ENCODE results near the gene ENTR1.
A peak's percentile ranks its signal among the peaks of the same experiment; 100 is the strongest.
"Not testable (repeated sequence)": the region's sequence is repeated elsewhere in the genome, so short reads cannot be mapped to it uniquely, and the experiment has no call there.

Gene ENTR1

GRCh38 chr9:136429075-136429628 lies 18.7 kb upstream of the ENTR1 start (continued):
- no peak for TF ChIP-seq AEBP2 (tag by site-specific recombination; IDR thresholded peaks at IDR 0.05; ENCODE audit: borderline replicate concordance)
- TF ChIP-seq ZNF174 (tag by site-specific recombination; IDR thresholded peaks at IDR 0.05), result no peak
- TF ChIP-seq ZNF398 (tag by site-specific recombination; IDR thresholded peaks at IDR 0.05), result no peak
- TF ChIP-seq SP3 (tag by site-specific recombination; IDR thresholded peaks at IDR 0.05), result no peak

- CTCF ChIA-PET, result no interaction called here
- H3K36me3 ChIP-seq (ENCODE audit: control insufficient read depth in 2 of 2, insufficient read depth in 1 of 2, low read length in 2 of 2), result peaks cover 0 to 60% of the 10 kb centered on the region in 2 experiments; a peak in 2 of 3 replicates
- no peak for TF ChIP-seq ZNF558 (tag by site-specific recombination; IDR thresholded peaks at IDR 0.05)
- no peak for TF ChIP-seq ZNF837 (tag by site-specific recombination; IDR thresholded peaks at IDR 0.05)
- no peak for TF ChIP-seq REST (tag by site-specific recombination; IDR thresholded peaks at IDR 0.05)
- no peak for TF ChIP-seq ZBTB10 (tag by site-specific recombination; IDR thresholded peaks at IDR 0.05)
- no peak for TF ChIP-seq PRDM6 (tag by site-specific recombination; IDR thresholded peaks at IDR 0.05)
- H3K27ac ChIP-seq (ENCODE audit: extremely low read depth, low read depth, low read length), result no peak overlapping the region
- no peaks in the 10 kb centered on the region for H3K9me3 ChIP-seq (ENCODE audit: control insufficient read depth, insufficient read depth, low read depth, low read length)
- no peak overlapping the region for H3K4me3 ChIP-seq (ENCODE audit: low read depth, low read length)
- POLR2A ChIA-PET, result interaction anchor here (1.5 to 2.4 kb wide), 3 partner anchors 10 to 64 kb away, joined by 4 to 10 read pairs (median 5); no protein-coding TSS in a partner anchor
- H3K4me1 ChIP-seq (ENCODE audit: control insufficient read depth, insufficient read depth, low read length), result no peaks in the 10 kb centered on the region
These were observed 16.4 kb upstream of the ENTR1 start for GRCh38 chr9:136426787-136427186.

GRCh38 chr9:136425367-136425766 lies 15.0 kb upstream of the ENTR1 start:
- ChIA-PET POLR2A (interaction anchor here (0.7 to 2.5 kb wide), 7 partner anchors 10 to 24 kb away, joined by 3 to 15 read pairs (median 6); partner anchors contain the start of genes ENTR1 and PMPCA), CTCF (interaction anchor here (0.7 to 2.0 kb wide), 4 partner anchors 15 to 277 kb away, joined by 3 to 5 read pairs (median 4); partner anchors contain the start of genes DNLZ and INPP5E)
- not testable (repeated sequence) for H3K4me3 ChIP-seq (ENCODE audit: low read depth, low read length); H3K4me1 ChIP-seq (ENCODE audit: control insufficient read depth, insufficient read depth, low read length); H3K9me3 ChIP-seq (ENCODE audit: control insufficient read depth, insufficient read depth, low read depth, low read length); H3K27ac ChIP-seq (ENCODE audit: extremely low read depth, low read depth, low read length)
- H3K36me3 ChIP-seq (ENCODE audit: control insufficient read depth in 2 of 2, insufficient read depth in 1 of 2, low read length in 2 of 2), result peaks cover 5 to 66% of the 10 kb centered on the region in 2 experiments; a peak in 2 of 3 replicates
- TF ChIP-seq PRDM10 (tag by site-specific recombination; IDR thresholded peaks at IDR 0.05) (peak; percentile 93), GLIS1 (tag by site-specific recombination; IDR thresholded peaks at IDR 0.05) (peak; percentile 42), SP7 (tag by site-specific recombination; IDR thresholded peaks at IDR 0.05) (peak; percentile 44; the same call in 1 of the 2 replicates), KLF1 (tag by site-specific recombination; IDR thresholded peaks at IDR 0.05) (0 out of 2 replicates have a peak, but pooled peaks have one; percentile 4), KLF8 (tag by site-specific recombination; IDR thresholded peaks at IDR 0.05) (peak; percentile 24; the same call in 1 of the 2 replicates)

All from HEK293 (cell line).